Pancreas (tissue), 10 donors: ENCODE data around the gene FCMR. TPM values are rescaled to one million over a fixed set of nuclear protein-coding genes. Genes with fewer than 3 reads are reported as not detected.

Source experiments
- ATAC-seq, 4 donors: fragments of 200-7000 bp; cut with Tn5 transposase; one replicate each; pipeline versions ENCODE4 v1.8.0 to v1.9.1; 2020; ENCODE audit warnings: mild to moderate bottlenecking in 4 of 4, moderate library complexity in 4 of 4
- DNase-seq, 6 donors: peaks; one replicate each; pipeline ENCODE4 v3.0.0-alpha.2; 2020
- FAIRE-seq: peaks from 2 replicates; lab custom pipeline; 2012; peaks lifted over from hg19 to GRCh38; lab: Jason Lieb, UNC
- H3K27ac ChIP-seq, 4 donors: fragments of 200-600 bp; sonication (generic); 1 replicate in 3 of 4; 2 replicates in 1 of 4; pipeline versions ENCODE4 v1.5.0 to v1.8.0; 2020
- H3K27me3 ChIP-seq, 4 donors: fragments of 200-600 bp; one replicate each; pipeline ENCODE4 v1.8.0; 2021
- H3K36me3 ChIP-seq, 3 donors: fragments of 200-600 bp; sonication (generic) in 1 of 3; one replicate each; pipeline versions ENCODE4 v1.5.0 to v1.8.0; 2020 to 2021
- H3K4me1 ChIP-seq, 3 donors: fragments of 200-600 bp; one replicate each; pipeline ENCODE4 v1.8.0; 2021
- H3K4me3 ChIP-seq, 4 donors: fragments of 200-600 bp; sonication (generic) in 2 of 4; one replicate each; pipeline versions ENCODE4 v1.5.0 to v1.8.0; 2020 to 2021
- H3K9me3 ChIP-seq, 4 donors: fragments of 200-600 bp; one replicate each; pipeline ENCODE4 v1.8.0; 2021
- WGBS, 2 donors: extraction: QIAGEN DNeasy Blood & Tissue Kit; methylation state at CpG; one replicate each; pipeline ENCODE4 v1.1.7; 2013; 5-methylcytosine and 5-hydroxymethylcytosine counted together
- intact Hi-C, 3 donors: fragments of 100-400 bp; cut with DNase I; formaldehyde crosslinking; loops; one replicate each; pipeline versions ENCODE4 v1.11.1 to v1.14.2; 2022
- polyA plus RNA-seq, 2 donors: library from polyadenylated mRNA; stranded (reverse); fragments of 200-250 nt; gene quantifications; one replicate each; pipeline ENCODE4 v1.2.3, GENCODE V29; 2013
- total RNA-seq, 6 donors: library from RNA; stranded (reverse); fragmentation: NEBNext Ultra II Directional in 4 of 6; extraction: Animal tissue kit (Norgen Biotek cat#: 25700) in 4 of 6; gene quantifications; one replicate each; pipeline versions ENCODE4 v1.2.1 to v1.2.4, GENCODE V29; 2021 to 2023
- TF ChIP-seq, protein P1 (sequence below), 4 donors: fragments of 200-600 bp; sonication (generic) in 3 of 4; IDR thresholded peaks; one replicate each; pipeline versions ENCODE4 v1.5.0 to v1.8.0; 2021; ENCODE audit warnings: antibody characterized with exemption in 4 of 4
- donor health status: healthy with polysubstance abuse.
- donor health status: DM: no; HTN: no; CAD: no; lungs with moderate emphysema.
- donor health status: DM: no; HTN: no; CAD: no.
- donor health status: control.
- donor health status: control.
- donor health status: Bipolar disorder and iron deficiency.
- donor health status: DM: yes; HTN: yes; CAD: no.
- donor health status: DM: no; HTN: no; CAD: no.
- donor health status: DM: no; HTN: no; CAD: no.
- donor health status: DM: yes; HTN: yes; CAD: no.

The FCMR gene
- total and polyA plus RNA-seq, 8 donors, result 0.58 to 2.0 (median 0.97) TPM

DNA sequence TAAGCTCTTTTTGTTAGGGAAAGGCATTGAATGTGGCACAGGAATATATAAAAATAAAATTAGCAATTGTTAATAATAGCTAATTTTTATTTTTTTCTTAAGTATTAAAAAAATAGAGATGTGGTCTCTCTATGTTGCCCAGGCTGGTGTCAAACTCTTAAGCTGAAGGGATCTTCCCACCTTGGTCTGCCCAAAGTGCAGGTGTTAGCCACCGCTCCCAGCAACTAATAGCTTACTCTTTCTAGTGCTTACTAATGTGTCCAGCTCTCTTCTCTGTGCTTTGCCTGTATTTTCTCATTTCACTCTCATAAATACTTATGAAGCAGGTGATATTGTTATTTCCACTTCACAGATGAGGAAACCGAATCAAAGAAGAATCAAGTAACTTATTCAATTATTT, 37.9 kb downstream of the FCMR start:
- DNase-seq (no peak), FAIRE-seq (no peak), ATAC-seq (no peak)
- H3K27ac ChIP-seq, result no peak overlapping the region
- TF ChIP-seq, protein P1, sequence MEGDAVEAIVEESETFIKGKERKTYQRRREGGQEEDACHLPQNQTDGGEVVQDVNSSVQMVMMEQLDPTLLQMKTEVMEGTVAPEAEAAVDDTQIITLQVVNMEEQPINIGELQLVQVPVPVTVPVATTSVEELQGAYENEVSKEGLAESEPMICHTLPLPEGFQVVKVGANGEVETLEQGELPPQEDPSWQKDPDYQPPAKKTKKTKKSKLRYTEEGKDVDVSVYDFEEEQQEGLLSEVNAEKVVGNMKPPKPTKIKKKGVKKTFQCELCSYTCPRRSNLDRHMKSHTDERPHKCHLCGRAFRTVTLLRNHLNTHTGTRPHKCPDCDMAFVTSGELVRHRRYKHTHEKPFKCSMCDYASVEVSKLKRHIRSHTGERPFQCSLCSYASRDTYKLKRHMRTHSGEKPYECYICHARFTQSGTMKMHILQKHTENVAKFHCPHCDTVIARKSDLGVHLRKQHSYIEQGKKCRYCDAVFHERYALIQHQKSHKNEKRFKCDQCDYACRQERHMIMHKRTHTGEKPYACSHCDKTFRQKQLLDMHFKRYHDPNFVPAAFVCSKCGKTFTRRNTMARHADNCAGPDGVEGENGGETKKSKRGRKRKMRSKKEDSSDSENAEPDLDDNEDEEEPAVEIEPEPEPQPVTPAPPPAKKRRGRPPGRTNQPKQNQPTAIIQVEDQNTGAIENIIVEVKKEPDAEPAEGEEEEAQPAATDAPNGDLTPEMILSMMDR (IDR thresholded peaks at IDR 0.05), result no peak
- H3K36me3 ChIP-seq, result no peaks in the 10 kb centered on the region
- intact Hi-C loops, result no loop called here
- H3K9me3 ChIP-seq, result no peaks in the 10 kb centered on the region
- no peak overlapping the region for H3K4me3 ChIP-seq
- 76 to 87% methylated on average over 2 of the region's 2 CpGs for WGBS, 2 donors
- no peaks in the 10 kb centered on the region for H3K4me1 ChIP-seq
- H3K27me3 ChIP-seq, result peaks cover 0 to 3% (median 0%) of the 10 kb centered on the region in 4 donors

DNA sequence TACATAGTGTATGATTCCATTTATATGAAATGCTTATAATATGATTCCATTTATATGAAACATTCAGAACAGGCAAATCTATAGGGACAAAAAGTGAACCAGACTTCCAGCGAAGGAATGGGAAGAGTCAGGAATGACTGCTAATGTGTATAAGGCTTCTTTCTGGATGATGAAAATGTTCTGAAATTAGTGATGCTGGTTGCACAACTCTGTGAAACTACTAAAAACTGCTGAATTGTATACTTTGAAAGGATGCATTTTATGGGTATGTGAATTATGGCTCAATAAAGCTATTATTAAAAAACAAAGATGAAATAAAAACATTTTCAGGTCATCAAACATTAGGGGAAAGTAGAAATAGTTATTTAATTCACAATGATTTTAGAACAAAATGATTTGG, 38.6 kb downstream of the FCMR start:
- Histone ChIP-seq H3K4me1 (no peaks in the 10 kb centered on the region), H3K27me3 (no peaks in the 10 kb centered on the region), H3K4me3 (no peak overlapping the region), H3K9me3 (no peaks in the 10 kb centered on the region), H3K27ac (no peak overlapping the region), H3K36me3 (no peaks in the 10 kb centered on the region)
- TF ChIP-seq, protein P1 (IDR thresholded peaks at IDR 0.05), result no peak
- intact Hi-C loops, result no loop called here
- 93 to 95% methylated on average over 1 of the region's 1 CpG for WGBS, 2 donors
- DNase-seq, result no peak
- ATAC-seq, result no peak
- FAIRE-seq, result no peak

DNA sequence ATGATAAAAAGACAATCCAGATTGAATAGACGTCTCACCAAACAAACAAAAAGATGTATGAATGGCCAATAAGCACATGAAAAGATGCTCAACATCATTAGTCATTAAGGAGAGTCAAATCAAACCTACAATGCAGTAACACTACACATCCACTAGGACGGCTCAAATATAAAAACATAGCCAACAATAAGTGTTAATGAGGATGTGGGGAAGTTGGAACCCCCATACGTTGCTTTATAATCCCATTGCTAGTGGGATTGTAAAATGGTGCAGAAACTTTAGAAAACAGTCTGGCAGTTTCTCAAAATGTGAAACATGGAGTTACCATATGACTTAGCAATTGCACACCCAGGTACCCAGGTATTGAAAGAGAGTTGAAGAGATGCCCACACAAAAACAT, 39.2 kb downstream of the FCMR start:
- H3K4me1 ChIP-seq, result no peaks in the 10 kb centered on the region
- FAIRE-seq, result no peak
- no peaks in the 10 kb centered on the region for H3K36me3 ChIP-seq
- ATAC-seq, result no peak
- intact Hi-C loops, result no loop called here
- H3K27me3 ChIP-seq, result no peaks in the 10 kb centered on the region
- no peak overlapping the region for H3K27ac ChIP-seq
- TF ChIP-seq, protein P1 (IDR thresholded peaks at IDR 0.05), result no peak
- DNase-seq, result no peak
- 55 to 66% methylated on average over 3 of the region's 3 CpGs for WGBS, 2 donors
- no peaks in the 10 kb centered on the region for H3K9me3 ChIP-seq
- no peak overlapping the region for H3K4me3 ChIP-seq

DNA sequence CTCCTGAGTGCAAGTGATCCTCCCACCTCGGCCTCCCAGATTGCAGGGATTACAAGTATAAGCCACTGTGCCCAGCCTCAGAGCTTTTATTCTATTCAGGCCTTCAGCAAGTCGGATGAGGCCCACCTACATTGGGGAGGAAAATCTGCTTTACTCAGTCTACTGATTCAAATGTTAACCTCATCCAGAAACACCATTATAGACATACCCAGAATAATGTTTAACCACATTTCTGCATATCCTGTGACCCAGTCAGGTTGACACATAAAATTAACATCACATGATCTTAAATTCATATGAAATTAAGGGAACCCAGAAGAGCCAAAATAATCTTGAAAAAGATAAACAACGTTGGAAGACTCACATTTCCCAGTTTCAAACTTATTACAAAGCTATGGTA, 41.4 kb downstream of the FCMR start:
- DNase-seq (no peak), FAIRE-seq (no peak), ATAC-seq (no peak)
- no peaks in the 10 kb centered on the region for H3K36me3 ChIP-seq
- no peaks in the 10 kb centered on the region for H3K27me3 ChIP-seq
- intact Hi-C loops, result no loop called here
- H3K9me3 ChIP-seq, result no peaks in the 10 kb centered on the region
- 62 to 75% methylated on average over 3 of the region's 3 CpGs for WGBS, 2 donors
- H3K4me1 ChIP-seq, result no peaks in the 10 kb centered on the region
- no peak overlapping the region for H3K27ac ChIP-seq
- no peak overlapping the region for H3K4me3 ChIP-seq
- TF ChIP-seq, protein P1 (IDR thresholded peaks at IDR 0.05), result no peak

DNA sequence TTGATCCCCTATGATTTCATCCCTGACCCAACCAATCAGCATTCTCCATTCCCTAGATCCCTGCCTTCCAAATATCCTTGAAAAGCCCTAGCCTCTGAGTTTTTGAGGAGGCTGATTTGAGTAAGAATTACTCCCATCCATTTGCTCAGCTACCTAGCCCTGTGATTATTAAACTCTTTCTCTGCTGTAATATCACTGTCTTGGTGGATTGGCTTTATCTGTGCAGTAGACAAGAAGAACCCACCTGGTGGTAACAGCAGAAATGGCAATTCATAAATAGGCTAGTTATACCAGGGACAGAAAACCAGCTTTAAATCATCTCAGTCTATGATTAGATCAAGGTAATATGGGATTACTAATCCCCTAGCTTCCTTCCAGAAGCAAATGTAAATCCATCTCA, 43.3 kb downstream of the FCMR start:
- TF ChIP-seq, protein P1 (IDR thresholded peaks at IDR 0.05), result no peak
- FAIRE-seq (no peak), ATAC-seq (no peak)

More for the DNA sequence above, 43.3 kb downstream of the FCMR start:
- no peaks in the 10 kb centered on the region for H3K4me1 ChIP-seq
- no peak overlapping the region for H3K27ac ChIP-seq
- no peaks in the 10 kb centered on the region for H3K36me3 ChIP-seq
- intact Hi-C loops, result no loop called here
- no peaks in the 10 kb centered on the region for H3K9me3 ChIP-seq
- DNase-seq, result no peak
- no peaks in the 10 kb centered on the region for H3K27me3 ChIP-seq
- no peak overlapping the region for H3K4me3 ChIP-seq
